Measurements from ENCODE around the gene IL12RB2.
A peak's percentile ranks its signal among the peaks of the same experiment; 100 is the strongest.

- TF ChIP-seq CTCF (IDR thresholded peaks at IDR 0.05) (peak; percentile 20 to 84 (median 69)), POLR2A (IDR thresholded peaks at IDR 0.05) (no peak)
Measured at GRCh38 chr1:67347688-67348472, 40.2 kb downstream of the IL12RB2 start.
